Measurements from ENCODE around the gene APLNR. TPM values are rescaled to one million over a fixed set of nuclear protein-coding genes. Genes with fewer than 3 reads are reported as not detected.
"Not testable (repeated sequence)": the region's sequence is repeated elsewhere in the genome, so short reads cannot be mapped to it uniquely, and the experiment has no call there.

APLNR gene
- not detected for total RNA-seq

DNA sequence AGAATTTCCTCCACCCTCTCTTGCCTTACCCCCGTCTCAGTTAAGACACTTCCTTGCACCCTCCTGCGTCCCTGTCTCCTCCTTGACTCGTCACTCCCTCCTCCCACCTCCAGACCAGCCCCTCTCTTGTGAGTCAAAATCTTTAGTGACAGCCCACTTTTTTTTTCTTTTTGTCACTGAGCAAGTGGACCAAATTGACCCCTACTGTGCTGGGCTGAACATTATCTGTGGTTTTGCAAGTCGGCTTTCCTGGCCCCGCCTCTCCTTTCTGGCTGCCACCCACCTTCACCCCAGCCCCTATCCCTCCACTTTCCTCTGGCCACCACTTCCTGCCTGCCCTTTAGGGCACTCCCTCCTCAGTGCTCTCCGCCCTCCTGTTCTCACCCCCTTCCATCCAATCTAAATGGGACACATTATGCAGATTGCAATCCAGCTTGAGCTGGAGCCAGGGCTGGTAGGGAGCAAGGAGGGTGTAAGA lies at the start of gene APLNR:
Gene APLNR, minus strand, starts transcription at position 47 of the 478 bp plus-strand sequence. CDS start 246 bp downstream, outside the sequence.
- no peak within 1 kb of the TSS for H3K27ac Mint-ChIP-seq
- CTCF ChIA-PET: no interaction called here
- H3K36me3 Mint-ChIP-seq (ENCODE audit: low read depth): no peaks in the 10 kb centered on the region
- no peak within 1 kb of the TSS for H3K4me3 Mint-ChIP-seq
- H3K27me3 Mint-ChIP-seq (ENCODE audit: low read depth): peaks cover 48% of the 10 kb centered on the region
- peaks cover 4% of the 10 kb centered on the region for H3K4me1 Mint-ChIP-seq (ENCODE audit: low read depth)
- intact Hi-C loops (cut with micrococcal nuclease): no loop called here
- DNase-seq: no peak
- no peaks in the 10 kb centered on the region for H3K9me3 Mint-ChIP-seq

DNA sequence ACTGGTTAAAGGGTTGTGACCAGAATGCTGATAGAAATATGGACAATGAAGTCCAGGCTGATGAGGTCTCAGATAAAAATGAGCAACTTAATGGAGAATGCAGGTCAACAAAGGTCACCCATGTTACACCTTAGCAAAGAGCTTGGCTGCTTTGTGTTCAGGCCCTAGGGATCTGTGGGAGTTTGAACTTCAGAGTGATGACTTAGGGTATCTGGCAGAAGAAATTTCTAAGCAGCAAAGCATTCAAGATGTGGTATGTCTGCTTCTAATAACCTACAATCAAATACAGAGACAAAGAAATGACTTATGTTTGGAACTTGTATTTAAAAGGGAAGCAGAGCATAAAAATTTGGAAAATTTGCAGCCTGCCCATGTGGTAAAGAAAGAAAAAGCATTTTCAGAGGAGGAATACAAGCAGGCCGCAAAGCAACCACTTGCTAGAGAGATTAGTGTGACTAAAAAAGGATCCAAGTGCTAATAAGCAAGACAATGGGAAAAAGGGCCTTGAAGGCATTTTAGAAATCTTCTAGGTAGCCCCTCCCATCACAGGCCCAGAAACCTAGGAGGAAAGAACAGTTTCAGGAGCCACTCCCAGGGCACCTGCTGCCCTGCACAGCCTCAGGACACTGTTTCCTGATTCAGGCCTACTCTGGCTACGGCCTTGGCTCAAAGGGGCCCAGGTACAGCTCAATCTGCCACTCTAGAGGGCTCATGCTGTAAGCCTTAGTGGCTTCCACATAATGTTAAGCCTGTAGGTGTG lies 46.4 kb upstream of the APLNR start:
- Mint-ChIP-seq H3K9me3 (no peaks in the 10 kb centered on the region), H3K4me1 (ENCODE audit: low read depth) (no peaks in the 10 kb centered on the region), H3K36me3 (ENCODE audit: low read depth) (no peaks in the 10 kb centered on the region), H3K27me3 (ENCODE audit: low read depth) (peaks cover 7% of the 10 kb centered on the region), H3K27ac (no peak overlapping the region), H3K4me3 (no peak overlapping the region)
- CTCF ChIA-PET: interaction anchor here (0.9 kb wide), 1 partner anchor 35 kb away, joined by 3 read pairs; no protein-coding TSS in a partner anchor
- intact Hi-C loops (cut with micrococcal nuclease): no loop called here
- DNase-seq: no peak

DNA sequence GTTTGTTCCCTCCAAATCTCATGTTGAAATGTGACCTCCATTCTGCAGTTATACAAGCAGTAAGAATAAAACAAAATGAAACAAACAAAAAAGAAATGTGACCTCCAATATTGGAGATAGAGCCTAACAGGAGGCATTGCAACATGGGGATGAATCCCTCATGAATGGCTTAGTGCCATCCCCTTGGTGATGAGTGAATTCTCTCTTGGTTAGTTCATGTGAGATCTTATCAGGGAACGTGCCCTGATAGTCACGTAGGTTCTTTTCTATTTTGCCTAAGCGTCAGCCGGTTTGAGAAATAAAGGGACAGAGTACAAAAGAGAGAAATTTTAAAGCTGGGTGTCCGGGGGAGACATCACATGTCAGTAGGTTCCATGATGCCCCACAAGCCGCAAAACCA lies 44.5 kb upstream of the APLNR start:
- H3K9me3 Mint-ChIP-seq; H3K36me3 Mint-ChIP-seq (ENCODE audit: low read depth); H3K4me1 Mint-ChIP-seq (ENCODE audit: low read depth); DNase-seq; H3K4me3 Mint-ChIP-seq; CTCF ChIA-PET; intact Hi-C loops (cut with micrococcal nuclease); H3K27ac Mint-ChIP-seq: not testable (repeated sequence)
- H3K27me3 Mint-ChIP-seq (ENCODE audit: low read depth): peaks cover 19% of the 10 kb centered on the region

DNA sequence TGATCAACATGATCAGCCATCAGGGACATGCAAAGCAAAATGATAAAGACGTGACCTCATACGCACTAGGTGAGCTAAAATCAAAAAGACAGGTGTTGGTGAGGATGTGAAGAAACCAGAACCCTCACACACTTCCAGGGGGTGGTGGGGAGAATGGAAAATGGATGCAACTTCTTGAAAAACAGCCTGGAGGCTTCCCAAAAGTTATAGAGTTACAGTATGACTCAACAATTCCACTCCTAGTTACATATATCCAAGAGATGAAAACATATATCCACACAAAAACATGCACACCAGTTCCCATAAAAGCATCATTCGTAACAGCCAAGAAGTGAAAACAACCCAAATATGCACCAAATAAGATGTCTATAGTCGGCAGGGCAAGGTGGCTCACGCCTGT lies 42.1 kb upstream of the APLNR start:
- Mint-ChIP-seq H3K9me3 (peaks cover under 1% of the 10 kb centered on the region), H3K4me1 (ENCODE audit: low read depth) (peaks cover 5% of the 10 kb centered on the region), H3K27me3 (ENCODE audit: low read depth) (peaks cover 23% of the 10 kb centered on the region), H3K4me3 (no peak overlapping the region), H3K36me3 (ENCODE audit: low read depth) (no peaks in the 10 kb centered on the region), H3K27ac (no peak overlapping the region)
- DNase-seq: no peak
- CTCF ChIA-PET: interaction anchor here (0.6 kb wide), 2 partner anchors 42 to 130 kb away, joined by 3 to 4 read pairs; no protein-coding TSS in a partner anchor
- intact Hi-C loops (cut with micrococcal nuclease): no loop called here

DNA sequence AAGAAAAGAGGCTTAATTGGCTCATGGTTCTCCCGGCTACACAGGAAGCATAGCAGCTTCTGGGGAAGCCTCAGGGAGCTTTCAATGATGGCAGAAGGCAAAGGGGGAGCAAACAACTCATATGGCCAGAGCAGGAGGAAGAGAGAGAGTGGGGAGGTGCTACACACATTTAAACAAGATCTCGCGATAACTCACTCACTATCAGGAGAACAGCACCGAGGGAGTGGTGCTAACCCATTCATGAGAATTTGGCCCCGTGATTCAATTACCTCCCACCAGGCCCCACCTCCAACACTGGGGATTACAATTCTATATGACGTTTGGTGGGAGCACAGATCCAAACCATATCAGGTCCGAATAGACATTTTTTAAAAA lies 41.7 kb upstream of the APLNR start:
- H3K36me3 Mint-ChIP-seq (ENCODE audit: low read depth): no peaks in the 10 kb centered on the region
- peaks cover 23% of the 10 kb centered on the region for H3K27me3 Mint-ChIP-seq (ENCODE audit: low read depth)
- H3K4me3 Mint-ChIP-seq: no peak overlapping the region
- no peak for DNase-seq
- CTCF ChIA-PET: interaction anchor here (0.6 kb wide), 1 partner anchor 43 kb away, joined by 4 read pairs; no protein-coding TSS in a partner anchor
- peaks cover 2% of the 10 kb centered on the region for H3K9me3 Mint-ChIP-seq
- H3K4me1 Mint-ChIP-seq (ENCODE audit: low read depth): peaks cover 5% of the 10 kb centered on the region
- H3K27ac Mint-ChIP-seq: no peak overlapping the region
- intact Hi-C loops (cut with micrococcal nuclease): loop anchor here (1.0 kb wide), 2 partner anchors 162 to 437 kb away; no protein-coding TSS in a partner anchor

DNA sequence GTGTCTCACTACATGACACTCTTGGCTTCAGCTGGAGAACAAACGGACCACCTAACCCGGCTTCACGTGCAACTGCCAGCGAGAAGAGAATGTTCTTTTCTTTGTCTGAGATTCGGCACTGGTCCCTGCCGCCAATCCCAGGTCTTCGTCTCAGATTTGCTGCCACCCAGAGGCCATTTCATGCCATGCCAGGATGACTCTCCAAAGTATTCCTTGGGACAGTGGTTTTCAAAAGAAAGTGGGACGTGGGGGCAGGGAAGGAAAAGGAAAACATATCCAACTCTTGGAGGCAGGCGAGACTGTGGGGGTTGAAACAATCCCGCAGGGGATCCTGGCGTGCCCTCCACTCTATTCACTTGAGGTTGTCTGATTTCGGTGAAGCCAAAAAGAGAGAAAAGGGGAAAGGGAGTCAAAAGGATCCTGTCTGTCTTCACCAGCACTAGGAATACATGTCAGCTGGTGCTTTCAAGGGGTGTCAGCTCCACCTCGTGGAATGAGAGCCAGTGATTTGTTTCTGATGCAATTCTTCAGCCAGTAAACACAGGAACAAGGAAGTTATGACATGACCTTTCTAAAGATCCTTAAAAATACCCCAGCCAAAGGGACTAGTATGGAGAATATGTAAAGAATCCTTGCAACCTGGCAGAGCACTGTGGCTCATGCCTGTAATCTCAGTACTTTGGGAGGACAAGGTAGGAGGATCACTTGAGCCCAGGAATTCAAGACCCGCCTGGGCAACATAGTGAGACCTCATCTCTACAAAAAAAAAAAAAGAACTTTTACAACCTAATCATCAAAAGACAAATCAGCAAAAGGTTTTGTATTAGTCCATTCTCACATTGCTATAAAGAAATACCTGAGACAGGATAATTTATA lies 41.0 kb upstream of the APLNR start:
- peaks cover 5% of the 10 kb centered on the region for H3K4me1 Mint-ChIP-seq (ENCODE audit: low read depth)
- DNase-seq: peak; percentile 60
- peaks cover 8% of the 10 kb centered on the region for H3K9me3 Mint-ChIP-seq
- no peaks in the 10 kb centered on the region for H3K36me3 Mint-ChIP-seq (ENCODE audit: low read depth)
- peaks cover 23% of the 10 kb centered on the region for H3K27me3 Mint-ChIP-seq (ENCODE audit: low read depth)
- no peak overlapping the region for H3K4me3 Mint-ChIP-seq
- CTCF ChIA-PET: interaction anchor here (0.6 to 2.0 kb wide), 5 partner anchors 11 to 68 kb away, joined by 3 to 10 read pairs (median 3); no protein-coding TSS in a partner anchor
- H3K27ac Mint-ChIP-seq: no peak overlapping the region
- intact Hi-C loops (cut with micrococcal nuclease): loop anchor here (1.0 kb wide), 2 partner anchors 162 to 437 kb away; no protein-coding TSS in a partner anchor

DNA sequence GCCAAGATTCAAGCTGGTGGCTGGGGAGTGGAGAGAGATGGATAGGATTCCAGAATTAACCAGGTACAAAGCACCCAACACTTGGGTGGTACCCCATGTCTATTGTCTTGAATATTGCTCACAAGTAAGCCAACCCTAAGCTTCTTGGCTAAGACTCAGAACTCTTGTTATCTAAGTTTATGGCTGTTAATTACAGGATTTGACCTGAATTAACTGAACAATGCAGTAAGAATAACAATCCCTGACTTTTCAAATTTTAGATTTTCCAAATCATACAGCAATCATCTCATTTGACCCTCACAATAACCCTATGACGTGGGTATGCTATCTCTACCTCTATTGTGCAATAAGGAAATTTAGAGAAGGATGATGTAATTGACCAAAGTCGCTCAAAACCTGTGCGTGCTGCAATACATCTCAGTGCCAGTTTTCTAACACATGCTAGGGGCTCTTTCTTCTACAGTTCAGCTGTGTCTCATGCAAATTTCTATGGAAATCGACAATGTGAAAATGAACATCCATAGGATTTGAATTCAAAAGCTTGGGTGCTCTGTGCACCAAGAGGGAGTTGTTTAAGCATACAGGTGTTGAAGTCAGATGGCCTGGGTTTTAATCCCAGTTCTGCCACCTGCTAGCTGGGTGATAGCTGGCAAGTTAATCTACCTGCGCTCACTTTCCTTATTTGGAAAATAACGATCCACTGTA lies 40.1 kb upstream of the APLNR start:
- Mint-ChIP-seq H3K36me3 (ENCODE audit: low read depth) (no peaks in the 10 kb centered on the region), H3K9me3 (peaks cover 11% of the 10 kb centered on the region), H3K4me1 (ENCODE audit: low read depth) (peaks cover 5% of the 10 kb centered on the region), H3K27me3 (ENCODE audit: low read depth) (peaks cover 23% of the 10 kb centered on the region), H3K27ac (no peak overlapping the region), H3K4me3 (no peak overlapping the region)
- intact Hi-C loops (cut with micrococcal nuclease): no loop called here
- CTCF ChIA-PET: interaction anchor here (0.7 to 2.0 kb wide), 5 partner anchors 10 to 436 kb away, joined by 3 to 10 read pairs (median 3); no protein-coding TSS in a partner anchor
- DNase-seq: no peak

DNA sequence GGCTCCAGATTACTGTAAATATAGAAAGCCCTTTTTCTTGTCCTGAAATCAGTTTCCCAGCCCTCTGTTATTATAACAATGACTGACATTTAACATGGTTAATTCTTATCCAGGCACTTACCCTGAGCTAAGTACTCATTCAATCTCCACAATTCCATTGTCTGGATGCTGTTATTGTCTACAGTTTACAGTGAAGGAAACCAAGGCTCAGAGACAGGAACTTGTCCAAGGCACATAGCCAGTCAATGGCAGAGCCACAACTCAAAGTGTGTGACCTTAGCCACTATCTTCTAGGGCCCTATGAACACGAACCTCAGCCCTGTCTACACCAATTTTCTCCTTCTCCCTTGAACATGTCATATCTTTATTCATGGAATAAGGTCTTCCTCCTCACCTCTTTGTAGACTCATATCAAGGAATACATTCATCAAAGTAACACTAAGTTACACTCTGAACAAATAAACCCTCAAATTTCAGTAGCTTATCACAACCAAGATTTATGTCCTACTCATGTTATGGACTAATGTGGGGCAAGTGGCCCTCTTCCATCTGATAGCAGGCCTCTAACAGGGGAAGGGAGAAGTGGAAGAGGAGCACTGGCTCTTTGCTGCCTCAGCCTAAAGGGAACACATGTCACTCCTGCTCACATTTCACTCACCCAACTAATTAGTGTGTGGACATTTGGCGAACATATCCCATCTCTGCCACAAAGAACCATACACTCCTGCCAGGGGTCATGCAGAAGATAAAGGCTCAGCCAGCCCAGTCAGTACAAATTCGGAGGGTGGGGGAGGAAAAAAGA lies 39.3 kb upstream of the APLNR start:
- CTCF ChIA-PET: interaction anchor here (0.7 to 2.0 kb wide), 5 partner anchors 9 to 436 kb away, joined by 3 to 10 read pairs (median 3); no protein-coding TSS in a partner anchor
- no peak overlapping the region for H3K4me3 Mint-ChIP-seq
- H3K9me3 Mint-ChIP-seq: peaks cover 11% of the 10 kb centered on the region
- no peak for DNase-seq
- H3K27ac Mint-ChIP-seq: no peak overlapping the region
- H3K36me3 Mint-ChIP-seq (ENCODE audit: low read depth): no peaks in the 10 kb centered on the region
- peaks cover 23% of the 10 kb centered on the region for H3K27me3 Mint-ChIP-seq (ENCODE audit: low read depth)
- peaks cover 5% of the 10 kb centered on the region for H3K4me1 Mint-ChIP-seq (ENCODE audit: low read depth)
- intact Hi-C loops (cut with micrococcal nuclease): no loop called here

DNA sequence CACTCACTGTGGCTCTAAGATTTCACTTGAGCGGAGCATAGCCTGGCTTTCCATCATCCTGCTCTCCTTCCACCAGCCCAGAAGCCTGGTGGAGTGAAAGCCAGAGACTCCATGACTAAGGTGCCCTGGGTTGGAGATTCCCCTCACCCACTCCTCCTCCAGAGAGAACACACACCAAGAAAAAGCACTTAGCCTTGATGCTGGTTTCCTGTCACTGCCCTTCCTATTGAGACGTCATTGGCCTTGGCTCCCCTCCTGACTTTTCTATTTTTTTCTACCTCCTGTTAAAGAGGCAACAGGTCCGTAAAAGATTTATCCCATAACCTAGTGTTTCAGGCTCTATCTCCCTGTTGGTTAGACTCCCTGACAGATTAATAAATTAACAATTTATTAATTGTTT lies 38.5 kb upstream of the APLNR start:
- Mint-ChIP-seq H3K27me3 (ENCODE audit: low read depth) (peaks cover 23% of the 10 kb centered on the region), H3K4me3 (no peak overlapping the region), H3K27ac (no peak overlapping the region), H3K4me1 (ENCODE audit: low read depth) (peaks cover 5% of the 10 kb centered on the region), H3K9me3 (peaks cover 11% of the 10 kb centered on the region), H3K36me3 (ENCODE audit: low read depth) (no peaks in the 10 kb centered on the region)
- intact Hi-C loops (cut with micrococcal nuclease): no loop called here
- CTCF ChIA-PET: no interaction called here
- no peak for DNase-seq

DNA sequence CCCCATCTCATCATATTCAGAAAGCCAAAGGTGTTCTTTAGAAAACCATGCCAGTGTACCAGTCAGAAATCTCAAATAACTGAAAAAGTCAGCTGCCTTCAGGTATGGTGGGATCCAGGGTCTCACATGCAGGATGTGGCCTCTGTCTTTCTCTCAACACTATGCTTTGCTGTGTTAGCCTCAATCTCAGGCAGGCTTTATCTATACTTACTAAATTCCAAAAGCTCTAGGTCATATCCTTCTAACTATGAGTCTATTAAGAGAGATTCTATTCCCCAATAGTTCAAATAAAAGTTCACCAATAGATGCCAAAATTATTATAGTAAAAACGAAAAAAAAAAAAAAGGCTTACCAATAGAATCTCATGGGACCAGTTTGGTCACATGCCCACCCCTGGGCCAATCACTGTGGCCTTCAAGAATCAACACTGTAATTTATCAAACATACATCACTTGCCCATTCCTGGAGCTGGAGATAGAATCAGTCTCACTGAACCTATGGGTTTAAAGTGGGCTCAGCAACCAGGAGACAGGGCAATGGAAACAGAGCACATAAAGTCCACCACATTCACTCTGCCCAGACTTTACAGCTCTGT lies 38.0 kb upstream of the APLNR start:
- Mint-ChIP-seq H3K36me3 (ENCODE audit: low read depth) (no peaks in the 10 kb centered on the region), H3K27me3 (ENCODE audit: low read depth) (peaks cover 23% of the 10 kb centered on the region), H3K4me1 (ENCODE audit: low read depth) (peaks cover 5% of the 10 kb centered on the region), H3K4me3 (no peak overlapping the region), H3K27ac (no peak overlapping the region), H3K9me3 (peaks cover 11% of the 10 kb centered on the region)
- intact Hi-C loops (cut with micrococcal nuclease): no loop called here
- CTCF ChIA-PET: interaction anchor here (0.8 kb wide), 1 partner anchor 20 kb away, joined by 3 read pairs; no protein-coding TSS in a partner anchor
- no peak for DNase-seq

Data from activated naive CD4-positive, alpha-beta T cell treated with anti-CD3 and anti-CD28 coated beads for 36 hours (primary cell).